Osteocyte (in vitro differentiated cells): ENCODE data around the gene DNER. TPM values are rescaled to one million over a fixed set of nuclear protein-coding genes. Genes with fewer than 3 reads are reported as not detected.

Experiments
- DNase-seq: peaks from one replicate; pipeline ENCODE4 v3.0.0; 2021; ENCODE audit warnings: mixed read lengths; ENCODE audit not compliant: unreplicated experiment; ENCODE audit errors: extremely low spot score
- H3K27ac Mint-ChIP-seq: one replicate; pipeline ENCODE4 v1.8.0; 2021; ENCODE audit warnings: mild to moderate bottlenecking, mixed read lengths; ENCODE audit not compliant: unreplicated experiment
- H3K27me3 Mint-ChIP-seq: one replicate; pipeline ENCODE4 v1.8.0; 2021; ENCODE audit warnings: mixed read lengths; ENCODE audit not compliant: unreplicated experiment
- H3K36me3 Mint-ChIP-seq: one replicate; pipeline ENCODE4 v1.8.0; 2021; ENCODE audit warnings: mixed read lengths; ENCODE audit not compliant: unreplicated experiment
- H3K4me1 Mint-ChIP-seq: one replicate; pipeline ENCODE4 v1.8.0; 2021; ENCODE audit warnings: mixed read lengths; ENCODE audit not compliant: unreplicated experiment
- H3K4me3 Mint-ChIP-seq: one replicate; pipeline ENCODE4 v1.8.0; 2021; ENCODE audit warnings: mild to moderate bottlenecking, moderate library complexity, mixed read lengths; ENCODE audit not compliant: unreplicated experiment
- H3K9me3 Mint-ChIP-seq: one replicate; pipeline ENCODE4 v1.8.0; 2021; ENCODE audit warnings: mixed read lengths; ENCODE audit not compliant: unreplicated experiment
- CTCF ChIP-seq: fragments of 200-600 bp; sonication (generic); IDR thresholded peaks from 2 replicates; pipeline ENCODE4 v1.5.0; 2021; ENCODE audit warnings: antibody characterized with exemption, mild to moderate bottlenecking, moderate library complexity
- total RNA-seq: library from RNA; stranded (reverse); gene quantifications from 2 replicates; pipeline ENCODE4 v1.2.1, GENCODE V29; 2021

DNER gene
- total RNA-seq, 1 donor from 2014 or later, result 0.19 TPM

GRCh38 chr2:229691631-229692030 lies 22.7 kb downstream of the DNER start:
- no peaks in the 10 kb centered on the region for H3K27me3 Mint-ChIP-seq
- H3K9me3 Mint-ChIP-seq, result no peaks in the 10 kb centered on the region
- no peak for DNase-seq
- no peak overlapping the region for H3K4me3 Mint-ChIP-seq
- H3K27ac Mint-ChIP-seq, result no peak overlapping the region
- TF ChIP-seq CTCF, result no peak
- H3K4me1 Mint-ChIP-seq, result no peaks in the 10 kb centered on the region
- no peaks in the 10 kb centered on the region for H3K36me3 Mint-ChIP-seq

GRCh38 chr2:229689307-229689839 lies 25.0 kb downstream of the DNER start:
- no peak for TF ChIP-seq CTCF
- Mint-ChIP-seq H3K27ac (no peak overlapping the region), H3K4me1 (no peaks in the 10 kb centered on the region), H3K9me3 (no peaks in the 10 kb centered on the region), H3K36me3 (no peaks in the 10 kb centered on the region), H3K4me3 (no peak overlapping the region), H3K27me3 (no peaks in the 10 kb centered on the region)
- peak; percentile 19 for DNase-seq

GRCh38 chr2:229688141-229688540 lies 26.2 kb downstream of the DNER start:
- H3K36me3 Mint-ChIP-seq, result no peaks in the 10 kb centered on the region
- no peaks in the 10 kb centered on the region for H3K9me3 Mint-ChIP-seq
- no peak overlapping the region for H3K27ac Mint-ChIP-seq
- H3K4me1 Mint-ChIP-seq, result no peaks in the 10 kb centered on the region
- H3K27me3 Mint-ChIP-seq, result no peaks in the 10 kb centered on the region
- H3K4me3 Mint-ChIP-seq, result no peak overlapping the region
- no peak for TF ChIP-seq CTCF
- DNase-seq, result peak; percentile 11

GRCh38 chr2:229686122-229686919 lies 28.0 kb downstream of the DNER start:
- TF ChIP-seq CTCF, result no peak
- peak; percentile 75 for DNase-seq
- Mint-ChIP-seq H3K4me1 (no peaks in the 10 kb centered on the region), H3K9me3 (no peaks in the 10 kb centered on the region), H3K27me3 (no peaks in the 10 kb centered on the region), H3K27ac (no peak overlapping the region), H3K4me3 (no peak overlapping the region), H3K36me3 (no peaks in the 10 kb centered on the region)

GRCh38 chr2:229684942-229685562 lies 29.3 kb downstream of the DNER start:
- no peak for TF ChIP-seq CTCF
- H3K27me3 Mint-ChIP-seq, result no peaks in the 10 kb centered on the region
- H3K4me1 Mint-ChIP-seq, result no peaks in the 10 kb centered on the region
- no peak overlapping the region for H3K27ac Mint-ChIP-seq
- H3K4me3 Mint-ChIP-seq, result no peak overlapping the region
- DNase-seq, result no peak
- no peaks in the 10 kb centered on the region for H3K9me3 Mint-ChIP-seq
- H3K36me3 Mint-ChIP-seq, result no peaks in the 10 kb centered on the region
